Stimulated activated CD8-positive, alpha-beta memory T cell treated with anti-CD3 and anti-CD28 coated beads, Interleukin-4, amount 100 ng/mL, for 4 hours (primary cell): ENCODE measurements around the gene EMP1.

Experiments
- DNase-seq, 2 donors: peaks; one replicate each; pipeline ENCODE4 v3.0.0-alpha.2; 2020; ENCODE audit warnings: low read depth in 2 of 2, low spot score in 1 of 2

The EMP1 gene

DNA sequence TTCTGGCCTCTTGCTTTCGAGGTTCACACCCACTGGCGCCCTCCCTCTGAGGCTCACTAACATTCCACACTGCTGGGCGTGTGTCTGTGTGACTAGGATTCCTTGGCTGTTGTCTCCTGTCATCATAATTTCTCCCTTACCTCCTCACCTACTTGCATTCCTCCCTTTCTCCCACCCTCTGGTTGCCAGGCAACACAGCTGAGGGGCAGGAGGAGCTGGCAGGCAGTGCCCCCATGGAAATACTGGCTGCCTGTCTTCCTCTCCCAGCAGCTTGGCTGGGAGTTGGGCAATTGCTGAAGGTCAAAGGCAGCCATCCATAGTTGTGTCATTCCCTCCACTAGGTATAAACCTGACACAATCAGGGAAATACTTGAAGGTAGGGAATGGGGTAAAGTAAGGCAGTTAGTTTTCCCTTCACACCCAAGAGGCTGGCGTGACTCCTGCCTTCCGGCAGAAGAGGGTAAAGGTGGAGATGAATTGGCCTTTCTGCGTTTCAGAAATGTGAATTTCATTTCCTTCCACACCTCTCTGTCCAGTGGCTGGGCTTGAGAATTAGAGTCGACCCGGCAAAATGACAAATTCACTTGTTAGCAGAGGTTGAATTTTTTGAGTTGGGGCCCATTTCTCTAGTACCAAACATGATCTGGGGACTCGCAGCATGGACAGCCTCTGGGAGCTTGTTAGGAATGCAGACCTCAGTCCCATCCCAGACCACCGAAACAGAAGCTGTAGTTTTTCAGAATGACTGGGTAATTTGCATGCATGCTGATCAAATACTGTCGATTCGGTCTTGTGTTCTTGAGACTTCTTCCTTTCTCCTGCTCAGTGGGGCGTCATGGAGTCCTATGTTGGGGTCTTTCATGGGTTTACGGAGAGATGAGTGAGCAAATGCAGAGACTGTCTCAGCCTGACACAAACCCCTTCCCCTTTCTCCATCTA lies 24.3 kb upstream of the EMP1 start:
- no peak for DNase-seq

DNA sequence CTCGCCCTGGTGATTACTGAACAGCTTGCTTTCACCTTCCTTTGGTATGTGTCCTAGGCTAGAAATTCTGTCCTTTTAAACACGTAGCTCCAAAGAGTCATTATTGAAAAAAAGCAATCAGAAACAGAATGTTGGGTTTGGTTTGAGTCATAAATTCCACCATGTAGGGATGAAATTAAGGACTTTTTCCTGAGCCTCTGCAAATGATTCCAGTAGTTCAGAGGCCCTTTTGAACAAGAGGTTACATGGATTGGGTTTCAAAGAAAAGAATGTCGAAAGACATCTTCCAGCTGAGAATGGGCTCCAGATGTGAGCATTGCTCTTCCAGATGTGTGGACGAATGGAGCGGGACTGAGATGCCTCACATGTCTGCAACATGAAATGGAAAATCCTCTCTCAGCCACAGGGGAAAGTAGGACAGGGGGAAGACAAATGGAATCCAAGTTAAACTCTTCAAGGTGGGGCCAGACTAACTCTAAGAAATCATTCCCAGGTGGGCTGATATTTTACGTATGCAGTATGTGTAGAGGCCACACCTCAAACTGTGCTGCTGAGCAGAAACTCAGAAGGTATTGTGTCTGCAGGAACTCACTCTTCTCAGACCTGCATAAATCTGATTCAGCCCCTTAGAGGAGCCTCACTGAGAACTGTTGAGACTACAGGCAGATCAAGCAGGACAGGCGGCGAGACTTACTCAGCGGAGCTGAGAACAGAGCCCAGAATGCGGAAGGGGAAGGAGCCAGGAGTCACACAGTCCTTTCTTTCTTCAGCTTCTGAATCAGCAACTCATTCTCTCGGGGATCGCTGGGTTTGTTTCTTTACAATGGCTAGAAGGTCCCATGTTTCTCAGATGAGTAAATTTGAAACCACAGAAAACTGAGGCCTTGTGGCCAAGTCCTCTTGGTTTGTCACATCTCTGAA lies 23.3 kb upstream of the EMP1 start:
- no peak for DNase-seq

DNA sequence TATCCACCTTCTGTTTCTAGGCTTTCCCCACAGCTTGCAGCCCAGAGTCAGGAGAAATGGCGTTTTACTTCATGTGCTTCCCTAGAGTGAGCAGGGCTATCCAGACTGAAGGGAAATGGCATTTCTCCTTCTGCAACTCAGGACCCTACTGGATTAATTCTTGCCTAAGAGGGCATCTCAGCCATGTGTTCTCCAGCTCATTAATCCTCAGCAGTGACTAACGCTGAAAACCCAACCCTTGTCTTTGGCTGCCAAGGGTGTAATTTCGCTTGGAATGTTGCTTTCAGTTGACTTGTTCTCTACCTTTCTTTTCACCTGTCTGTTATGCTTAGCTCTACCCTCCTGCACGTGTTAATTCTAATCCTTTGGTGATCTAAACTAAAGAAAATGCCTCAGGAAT lies 21.0 kb upstream of the EMP1 start:
- DNase-seq = no peak

DNA sequence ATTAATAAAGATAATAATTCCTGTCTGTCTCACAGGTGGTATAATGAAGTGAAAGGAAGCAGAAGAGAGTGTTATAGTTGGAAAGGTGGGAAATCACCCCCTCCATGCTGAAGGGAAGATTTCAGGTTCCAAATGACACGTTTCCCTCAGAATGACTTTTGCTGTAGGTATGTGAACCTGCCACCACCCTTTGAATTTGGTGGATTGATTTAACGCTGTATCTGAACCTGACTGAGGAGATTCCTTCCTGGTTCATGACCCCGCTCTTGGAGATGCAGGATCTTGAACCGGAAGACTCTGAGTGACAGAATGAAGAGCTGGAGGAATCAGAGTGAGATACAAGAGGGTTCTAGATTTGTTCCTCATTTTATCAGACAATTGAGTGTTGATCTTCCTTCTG lies 20.3 kb upstream of the EMP1 start:
- no peak for DNase-seq

DNA sequence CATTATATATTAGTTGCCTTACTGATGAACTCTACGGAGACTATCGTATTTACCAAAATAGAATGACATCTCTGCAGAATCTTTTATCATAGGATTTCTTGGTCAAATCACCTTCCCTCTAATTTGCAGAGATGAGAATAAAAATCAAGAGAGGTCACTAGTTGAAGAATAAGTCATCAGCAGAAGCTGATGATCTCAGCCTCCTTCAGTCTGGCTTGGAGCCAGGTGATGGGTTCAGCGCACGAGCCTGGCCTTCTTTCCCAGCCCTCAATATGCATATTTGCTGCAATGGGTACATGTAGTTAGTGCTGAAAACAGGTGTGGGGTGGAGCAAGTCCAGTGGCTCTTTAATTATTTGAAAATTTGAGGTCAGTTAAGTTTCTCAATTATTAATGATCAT lies 19.2 kb upstream of the EMP1 start:
- no peak for DNase-seq

DNA sequence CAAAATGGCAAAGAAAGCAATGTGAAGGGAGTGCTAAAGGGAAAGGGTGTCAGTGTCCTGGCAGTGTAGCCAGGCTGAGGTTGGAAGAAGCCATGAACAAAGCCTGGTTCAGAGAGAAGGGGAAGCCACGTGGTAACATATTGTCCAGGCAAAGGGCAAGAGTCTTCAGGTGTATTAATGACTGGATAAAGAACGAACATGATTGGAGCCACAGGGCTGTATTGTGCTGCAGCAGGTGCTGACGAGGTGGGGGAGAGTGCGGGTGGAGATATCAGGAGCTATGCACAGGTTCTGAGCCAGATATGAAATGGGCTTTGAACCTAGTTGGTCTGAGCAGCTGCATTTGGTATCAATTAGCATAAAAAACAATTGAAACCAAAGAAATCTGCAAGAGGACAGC lies 18.6 kb upstream of the EMP1 start:
- no peak for DNase-seq

DNA sequence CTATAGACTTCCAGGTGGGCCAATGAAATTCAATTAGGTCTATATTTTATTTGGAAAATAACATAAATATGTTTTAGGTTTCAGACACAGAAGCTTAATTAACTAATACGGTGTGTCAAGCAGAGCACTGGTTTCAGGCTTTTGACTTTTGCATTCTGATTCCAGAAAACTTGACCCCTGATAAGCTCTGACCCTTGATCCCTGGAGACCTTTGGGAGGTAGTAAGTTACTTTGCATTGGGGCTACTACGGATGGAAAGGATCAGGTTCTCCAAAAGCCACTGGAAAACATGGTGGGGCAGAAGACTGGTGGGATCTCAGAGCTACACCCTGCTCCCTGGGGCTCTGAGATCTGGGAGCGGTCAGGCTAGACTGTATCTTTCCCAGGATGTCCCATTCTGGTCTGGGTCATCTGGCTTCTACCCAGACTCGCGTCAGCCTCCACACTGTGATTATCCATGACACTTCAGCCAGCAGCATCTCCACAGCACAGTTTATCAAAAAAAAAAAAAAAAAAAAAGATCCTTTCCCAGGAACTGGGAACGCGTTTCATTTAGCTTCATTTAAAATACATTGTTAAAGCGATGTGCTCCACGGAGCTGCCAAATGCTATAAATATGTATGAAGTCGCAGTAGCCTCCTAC lies 17.8 kb upstream of the EMP1 start:
- DNase-seq = no peak

DNA sequence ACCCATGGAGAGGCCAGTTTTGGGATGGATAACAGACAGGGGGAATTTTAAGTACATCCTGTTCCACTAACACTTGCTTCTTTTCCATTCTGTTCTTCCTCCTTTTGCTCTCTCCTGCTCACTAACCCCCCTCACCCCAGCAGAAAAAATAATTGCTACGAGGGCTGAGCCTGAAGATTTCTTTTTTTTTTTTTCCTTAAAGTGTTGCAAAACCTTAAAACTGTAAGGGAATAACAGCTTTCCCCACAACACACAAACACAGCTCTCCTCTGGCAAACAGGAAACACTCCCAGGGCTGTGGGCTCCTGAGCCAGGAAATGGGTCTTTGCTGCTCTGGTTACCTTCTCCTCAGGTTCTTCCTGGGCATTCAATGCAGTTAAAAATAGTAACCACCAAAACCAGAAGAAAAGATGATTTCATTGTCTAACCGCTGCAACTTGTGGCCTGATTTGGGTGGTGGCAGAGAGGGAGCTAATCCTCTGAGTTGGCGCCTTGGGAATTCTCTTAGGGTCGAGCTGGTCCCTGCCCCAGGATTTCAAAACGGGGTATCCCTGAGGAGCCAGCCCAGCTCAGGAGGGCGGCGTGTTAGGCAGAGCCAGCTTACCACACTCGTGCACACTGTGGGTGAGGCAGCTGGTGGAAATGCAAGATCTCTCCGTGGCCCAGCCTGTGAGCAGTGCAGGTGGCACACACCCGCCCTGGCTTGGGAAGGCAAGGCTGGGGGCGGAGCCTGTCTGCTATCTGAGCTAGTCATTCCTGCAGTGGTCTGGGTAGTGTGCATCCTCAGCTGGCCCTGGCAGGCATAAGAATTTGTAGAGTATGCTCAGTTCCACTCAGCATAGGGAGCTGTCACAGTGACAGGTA lies 17.1 kb upstream of the EMP1 start:
- peak; percentile 19 to 23 for DNase-seq

DNA sequence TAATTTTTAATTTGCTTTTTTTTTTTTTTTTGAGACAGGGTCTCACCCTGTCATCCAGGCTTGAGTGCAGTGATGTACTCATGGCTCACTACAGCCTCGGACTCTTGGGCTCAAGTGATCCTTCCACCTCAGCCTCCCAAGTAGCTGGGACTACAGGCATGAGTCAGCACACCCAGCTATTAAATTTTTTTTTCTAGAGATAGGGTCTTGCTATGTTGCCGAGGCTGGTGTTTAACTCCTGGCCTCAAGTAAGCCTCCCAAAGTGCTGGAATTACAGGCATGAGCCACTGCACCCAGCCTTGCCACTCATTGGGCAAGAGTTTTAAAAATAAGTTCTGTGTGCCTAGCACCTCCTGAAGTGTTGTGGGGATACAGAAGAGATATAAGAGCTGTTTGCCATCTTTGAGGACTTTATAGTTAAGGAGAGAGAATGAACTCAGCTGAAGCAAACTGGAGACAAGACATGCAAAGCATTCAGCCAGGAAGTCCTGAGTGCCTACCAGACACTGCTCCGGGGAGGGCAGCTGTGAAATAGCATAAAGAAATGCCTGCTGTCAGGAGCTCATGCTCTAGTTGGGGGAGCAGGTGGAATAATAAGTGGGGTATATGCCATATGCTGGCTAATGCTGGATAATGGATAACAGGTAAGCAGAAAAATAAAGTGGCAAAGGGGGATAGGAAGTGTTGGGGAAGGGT lies 15.0 kb upstream of the EMP1 start:
- DNase-seq = no peak

DNA sequence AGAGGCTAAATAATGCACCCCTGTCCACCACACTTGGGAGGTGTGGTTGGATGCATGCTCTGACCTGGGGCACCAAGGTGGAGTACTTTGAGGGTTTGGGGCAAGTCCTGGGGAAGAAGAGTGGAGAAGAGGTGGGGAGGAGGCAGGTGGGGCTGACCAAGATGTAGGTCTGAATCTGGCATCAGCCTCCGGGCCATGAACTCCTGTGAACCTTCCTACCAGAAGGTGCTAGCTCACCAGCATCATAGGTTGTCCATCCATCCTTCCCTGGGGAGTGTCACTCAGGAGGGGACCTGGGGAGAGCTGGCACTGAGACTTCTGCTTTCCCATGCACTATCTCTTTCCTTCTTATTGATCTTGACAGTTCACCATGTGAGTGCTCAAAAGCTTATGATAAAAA lies 13.6 kb upstream of the EMP1 start:
- DNase-seq = no peak

DNA sequence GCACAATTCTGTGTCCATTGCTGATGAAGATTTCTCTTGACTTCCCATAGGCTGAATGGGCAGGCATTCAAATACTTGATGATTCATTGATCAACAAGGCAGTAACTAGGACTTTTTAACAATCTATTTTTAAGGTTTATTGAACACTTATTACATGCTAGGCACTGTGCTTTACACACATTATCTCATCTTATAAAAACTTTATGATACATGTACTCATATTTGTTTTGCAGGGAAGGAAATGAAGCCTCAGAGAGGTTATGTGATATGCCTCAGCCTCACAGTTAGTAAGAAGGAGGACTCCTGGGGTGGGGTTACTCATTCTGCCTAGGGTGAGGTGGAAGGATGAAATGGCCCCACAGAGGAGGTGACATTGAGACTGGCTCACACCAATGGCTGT lies 12.9 kb upstream of the EMP1 start:
- DNase-seq = no peak

DNA sequence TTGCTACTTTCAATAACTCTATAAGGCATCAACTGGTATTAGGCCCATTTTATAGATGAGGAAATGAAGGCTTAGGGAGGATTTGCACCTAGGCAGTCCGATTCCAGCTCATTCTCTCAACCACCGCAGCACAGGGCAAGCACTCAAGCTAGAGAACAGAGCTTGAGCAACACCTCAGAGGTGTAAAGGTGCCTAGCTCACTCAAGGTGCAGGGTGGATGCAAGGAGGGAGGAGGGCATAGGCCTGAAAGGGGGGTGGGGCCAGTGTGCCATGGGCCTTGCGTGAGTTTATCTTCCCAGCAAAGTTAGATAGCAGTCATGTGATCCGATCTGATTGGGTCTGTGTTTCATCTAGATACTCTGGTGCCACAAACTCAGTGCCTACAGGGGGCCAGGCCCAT lies 10.2 kb upstream of the EMP1 start:
- DNase-seq = no peak

DNA sequence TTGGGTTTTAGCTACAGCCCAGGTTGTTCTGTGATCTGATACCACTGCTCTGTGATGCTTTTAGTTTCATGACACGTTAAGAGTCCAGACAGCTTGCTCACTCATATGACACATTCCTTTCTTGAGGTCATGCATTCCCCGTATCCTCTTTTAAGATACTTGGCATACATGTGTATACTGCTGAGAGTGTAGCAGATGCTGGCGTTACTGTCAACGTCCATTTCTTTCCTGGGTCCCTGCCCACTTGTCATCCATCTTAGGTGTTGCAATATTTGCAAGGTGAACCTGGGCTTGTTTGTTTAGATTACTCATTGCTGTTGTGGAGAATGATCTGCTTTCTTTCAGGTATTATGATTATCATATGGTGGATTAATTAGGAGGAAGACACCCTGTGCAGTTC lies 9.1 kb upstream of the EMP1 start:
- no peak for DNase-seq

DNA sequence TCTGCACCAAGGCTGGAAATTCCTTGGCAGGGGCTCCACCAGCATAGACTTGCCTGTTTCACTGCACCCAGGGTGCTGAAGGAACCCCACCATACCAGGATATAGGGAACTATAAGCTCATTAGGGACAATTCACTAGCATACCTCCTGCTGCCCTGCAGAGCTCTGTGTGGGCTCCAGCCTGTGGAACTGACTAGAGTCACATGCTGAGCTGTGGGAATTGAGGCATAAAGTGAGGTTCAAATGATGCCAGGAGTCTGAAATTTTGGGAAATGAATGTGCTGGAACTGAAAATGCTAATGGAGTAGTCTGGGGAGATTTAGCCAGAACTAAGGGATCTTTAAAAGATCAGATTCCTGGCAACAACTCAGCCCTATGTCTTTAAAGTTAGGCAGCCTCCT lies 7.3 kb upstream of the EMP1 start:
- no peak for DNase-seq

DNA sequence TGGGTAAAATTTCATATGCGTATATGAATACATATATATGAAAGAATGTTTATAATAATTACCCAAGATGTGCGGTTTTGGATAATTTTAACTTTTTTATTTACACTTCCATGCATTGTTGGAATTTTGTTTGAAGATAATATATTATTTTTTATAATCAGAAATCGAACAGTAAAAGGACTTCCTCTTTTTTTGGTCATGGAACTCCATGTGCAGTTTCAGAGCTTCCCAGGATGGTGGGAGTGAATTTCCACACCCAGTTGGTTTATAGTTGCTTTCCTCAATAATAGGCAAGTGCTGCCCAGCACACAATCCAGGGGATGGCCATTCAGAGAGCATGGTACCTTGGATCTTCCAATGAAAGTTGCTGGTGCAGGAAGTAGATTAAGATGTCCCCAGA lies 6.3 kb upstream of the EMP1 start:
- DNase-seq = no peak

DNA sequence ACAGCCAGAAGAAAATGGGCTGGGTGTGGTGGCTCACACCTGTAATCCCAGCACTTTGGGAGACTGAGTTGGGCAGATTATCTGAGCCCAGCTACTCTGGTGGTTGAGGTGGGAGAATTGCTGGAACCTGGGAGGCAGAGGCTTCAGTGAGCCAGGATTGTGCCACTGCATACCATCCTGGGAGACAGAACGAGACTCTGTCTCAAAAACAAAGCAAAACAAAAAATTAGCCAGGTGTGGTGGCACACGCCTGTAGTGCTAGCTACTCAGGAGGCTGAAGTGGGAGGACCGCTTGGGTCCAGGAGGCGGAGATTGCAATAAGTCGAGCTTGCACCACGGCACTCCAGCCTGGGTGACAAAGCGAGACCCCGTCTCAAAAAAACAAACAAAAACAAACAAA lies 3.8 kb upstream of the EMP1 start:
- no peak for DNase-seq

DNA sequence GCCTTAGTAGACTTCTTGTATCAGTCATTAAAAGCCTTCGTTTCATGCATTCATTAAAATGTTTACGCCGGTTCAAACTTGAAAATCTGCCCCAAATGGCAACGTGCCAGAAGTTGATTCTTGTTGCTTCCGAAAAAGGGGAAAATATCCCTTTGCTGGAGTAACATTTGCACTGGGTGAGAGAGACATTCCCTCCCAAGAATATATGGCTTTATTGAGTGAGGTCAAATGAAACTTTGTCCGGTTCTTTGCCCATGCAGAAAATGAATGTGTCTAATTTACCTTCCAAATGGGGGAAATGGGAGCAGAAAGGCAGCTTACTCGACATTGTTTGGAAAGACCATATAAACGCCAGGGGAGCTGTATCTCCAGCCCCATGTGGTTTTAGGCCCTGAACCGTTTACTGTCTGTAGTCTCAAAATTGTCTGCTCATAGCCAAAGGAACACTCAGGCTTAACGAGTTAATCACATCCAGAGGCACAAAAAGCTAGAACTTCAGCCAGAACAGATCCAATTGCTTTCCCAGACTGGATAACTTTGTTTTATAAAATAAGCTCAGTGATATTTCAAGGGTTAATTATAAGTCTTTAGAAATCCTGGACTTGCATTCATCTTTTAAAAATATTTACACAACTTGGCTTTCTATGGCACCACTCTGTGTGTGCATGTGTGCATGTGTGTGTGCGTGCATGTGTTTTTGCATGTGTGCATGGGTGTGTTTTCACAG lies 2.9 kb upstream of the EMP1 start:
- no peak for DNase-seq

DNA sequence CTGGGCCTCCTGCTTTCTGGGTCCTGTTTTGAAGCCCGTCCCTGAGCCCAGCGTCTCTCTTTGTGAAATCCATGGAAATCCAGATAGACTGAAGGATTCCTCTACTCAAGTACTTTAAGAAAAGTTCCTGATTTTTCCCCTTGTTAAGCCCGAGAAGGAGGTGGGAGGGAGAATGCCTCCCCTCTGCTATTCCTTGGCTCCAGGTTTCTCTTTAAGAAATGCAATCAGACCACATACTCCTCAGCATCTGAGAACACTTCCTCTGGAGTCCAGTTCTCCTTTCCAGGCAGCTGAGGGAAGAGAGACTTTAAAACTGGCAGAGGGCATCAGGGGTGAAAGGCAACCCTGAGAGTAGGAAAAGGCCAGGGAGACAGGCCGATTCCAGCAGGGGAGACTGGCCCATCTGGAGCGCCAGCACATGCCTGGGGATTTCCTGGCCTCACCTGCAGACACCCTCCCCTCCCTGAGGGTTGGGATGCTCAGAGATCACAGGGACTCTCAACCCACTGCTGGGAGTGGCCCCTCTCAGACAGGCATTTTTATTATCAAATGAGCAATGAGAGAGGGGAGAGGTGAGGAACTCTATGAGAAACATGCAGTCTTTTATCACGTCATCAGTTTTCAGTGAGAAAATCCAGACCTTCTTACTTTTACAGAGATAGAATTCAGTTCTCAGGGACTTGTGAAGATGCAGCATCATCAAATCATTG lies 2.0 kb upstream of the EMP1 start:
- no peak for DNase-seq

DNA sequence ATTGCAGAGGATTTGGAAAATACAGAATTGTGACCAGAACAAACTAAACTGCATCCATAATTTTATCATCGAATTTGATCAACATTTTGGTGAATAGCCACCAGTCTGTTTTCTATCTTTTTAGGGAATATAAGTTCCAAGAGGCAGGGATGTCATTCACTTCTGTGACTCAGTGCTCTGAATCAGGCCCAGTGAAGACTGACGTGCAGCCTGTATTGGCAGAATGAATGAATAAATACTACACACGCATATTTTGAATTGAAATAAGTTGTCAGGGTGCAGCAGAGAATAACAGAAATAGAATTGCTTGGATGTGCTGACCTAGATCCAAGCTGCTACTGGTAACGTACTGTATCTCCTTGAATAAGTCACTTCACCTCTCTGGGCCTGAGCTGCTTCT lies 1.3 kb upstream of the EMP1 start:
- no peak for DNase-seq
